GM21423 (cell line): ENCODE results near the gene PDP2.
A peak's percentile ranks its signal among the peaks of the same experiment; 100 is the strongest.
"Not testable (repeated sequence)": the region's sequence is repeated elsewhere in the genome, so short reads cannot be mapped to it uniquely, and the experiment has no call there.

Source experiments
- ATAC-seq: cut with Tn5 transposase; IDR thresholded peaks from one replicate; pipeline ENCODE4 v1.9.1; 2021; ENCODE audit warnings: mild to moderate bottlenecking, moderate library complexity; ENCODE audit not compliant: unreplicated experiment

Gene PDP2

DNA sequence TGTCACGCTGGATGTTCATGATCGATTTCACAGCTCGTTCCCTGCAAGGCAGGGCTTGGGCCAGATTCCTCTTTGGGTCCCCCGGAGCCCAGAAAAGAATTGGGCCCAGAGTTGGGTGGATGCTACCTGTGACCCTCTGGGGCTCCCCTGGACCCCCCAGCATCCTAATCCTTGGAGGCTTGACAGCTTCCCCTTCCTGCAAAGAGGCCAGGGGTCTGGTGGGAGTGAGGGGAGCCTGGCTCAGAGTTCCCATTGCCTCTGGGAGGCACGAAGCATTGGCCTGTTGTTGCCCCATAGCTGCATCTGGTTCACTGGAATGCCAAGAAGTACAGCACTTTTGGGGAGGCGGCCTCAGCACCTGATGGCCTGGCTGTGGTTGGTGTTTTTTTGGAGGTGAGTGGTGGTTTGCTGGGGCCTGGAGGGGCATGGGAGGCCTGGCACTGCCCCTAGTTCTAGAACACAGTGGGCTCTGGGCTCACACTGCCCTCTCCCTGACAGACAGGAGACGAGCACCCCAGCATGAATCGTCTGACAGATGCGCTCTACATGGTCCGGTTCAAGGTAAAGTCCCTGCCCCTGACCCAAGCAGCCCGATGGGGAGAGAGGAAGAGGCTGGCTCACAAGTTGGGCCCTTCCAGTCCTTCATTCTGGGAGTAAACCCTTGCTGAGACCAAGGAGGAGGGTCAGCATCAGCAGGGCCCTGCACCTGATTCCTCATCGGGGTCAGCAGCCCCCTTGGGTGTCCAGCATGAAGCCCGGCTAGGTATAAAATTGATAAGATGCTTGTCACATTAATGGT lies 28.9 kb upstream of the PDP2 start:
- no peak for ATAC-seq

DNA sequence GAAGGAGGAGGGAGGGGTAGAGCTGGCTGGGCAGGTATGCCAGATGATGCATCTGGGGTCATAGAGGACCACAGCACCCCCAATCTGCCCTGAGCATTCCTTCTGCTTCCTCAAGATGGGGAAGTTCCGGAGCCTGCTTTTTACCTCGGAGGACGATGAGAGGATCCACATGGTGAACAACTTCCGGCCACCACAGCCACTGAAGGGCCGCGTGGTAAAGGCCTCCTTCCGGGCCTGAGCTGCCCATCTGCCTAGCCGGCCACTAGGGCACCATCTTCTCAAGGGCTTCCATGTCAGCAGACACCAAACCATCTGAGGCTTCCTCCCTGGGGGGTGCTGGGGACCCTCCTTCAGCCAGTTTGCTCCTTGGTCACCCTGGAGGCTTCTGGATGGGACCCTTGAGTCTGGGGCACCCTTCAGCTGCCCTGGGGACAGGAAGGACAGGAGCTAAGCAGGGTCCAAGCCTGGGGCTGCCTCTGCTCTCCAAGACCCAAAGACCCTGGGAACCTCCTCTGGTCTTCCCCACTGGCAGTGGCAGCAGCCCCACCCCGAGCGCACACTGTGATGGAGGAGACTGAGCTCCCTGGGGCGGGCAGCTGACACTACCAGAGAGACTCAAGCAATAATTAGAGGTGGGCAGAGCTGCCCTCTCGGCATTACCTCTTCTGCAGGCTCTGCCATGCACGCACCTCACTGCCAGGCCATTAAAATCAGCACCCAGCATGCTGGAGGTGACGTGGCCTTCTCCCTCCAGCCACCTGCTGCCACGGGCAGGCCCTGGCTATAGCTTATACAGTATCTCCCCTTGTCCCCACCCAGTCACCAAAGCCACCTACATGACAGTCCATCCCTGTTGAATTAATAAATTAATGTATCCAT lies 26.8 kb upstream of the PDP2 start:
- no peak for ATAC-seq

- ATAC-seq, result no peak
These were observed 24.1 kb upstream of the PDP2 start for GRCh38 chr16:66856184-66856730.

- no peak for ATAC-seq
These were observed 23.5 kb upstream of the PDP2 start for GRCh38 chr16:66856801-66857200.

- ATAC-seq, result no peak
These were observed 22.9 kb upstream of the PDP2 start for GRCh38 chr16:66857437-66857836.

DNA sequence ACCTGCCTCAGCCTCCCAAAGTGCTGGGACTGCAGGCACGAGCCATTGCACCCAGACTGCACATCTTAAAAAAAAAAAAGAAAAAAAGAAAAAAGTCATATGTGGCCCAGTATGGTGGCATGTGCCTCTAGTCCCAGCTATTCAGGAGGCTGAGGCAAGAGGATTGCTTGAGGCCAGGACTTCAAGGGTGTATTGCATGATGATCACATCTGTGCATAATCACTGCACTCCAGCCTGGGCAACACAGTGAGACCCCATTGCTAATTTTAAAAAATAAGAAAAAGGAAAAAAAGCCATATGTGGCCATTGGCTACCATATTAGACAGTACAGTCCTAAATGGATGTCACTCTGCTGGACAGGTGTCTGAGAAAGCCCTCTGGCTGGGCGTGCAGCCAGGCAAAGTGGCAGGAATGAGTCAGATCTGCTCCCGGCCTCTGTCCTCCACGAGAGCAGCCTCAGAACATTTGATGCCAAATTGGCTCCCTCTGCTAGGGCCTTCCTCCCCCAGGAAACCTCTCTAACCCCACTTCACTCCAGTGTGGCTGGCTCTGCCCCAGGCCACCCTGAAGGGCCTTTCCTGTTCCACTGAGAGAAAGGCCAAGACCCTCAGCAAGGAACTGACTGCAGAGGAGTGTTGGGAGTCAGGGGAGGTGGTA lies 21.4 kb upstream of the PDP2 start:
- ATAC-seq, result no peak

DNA sequence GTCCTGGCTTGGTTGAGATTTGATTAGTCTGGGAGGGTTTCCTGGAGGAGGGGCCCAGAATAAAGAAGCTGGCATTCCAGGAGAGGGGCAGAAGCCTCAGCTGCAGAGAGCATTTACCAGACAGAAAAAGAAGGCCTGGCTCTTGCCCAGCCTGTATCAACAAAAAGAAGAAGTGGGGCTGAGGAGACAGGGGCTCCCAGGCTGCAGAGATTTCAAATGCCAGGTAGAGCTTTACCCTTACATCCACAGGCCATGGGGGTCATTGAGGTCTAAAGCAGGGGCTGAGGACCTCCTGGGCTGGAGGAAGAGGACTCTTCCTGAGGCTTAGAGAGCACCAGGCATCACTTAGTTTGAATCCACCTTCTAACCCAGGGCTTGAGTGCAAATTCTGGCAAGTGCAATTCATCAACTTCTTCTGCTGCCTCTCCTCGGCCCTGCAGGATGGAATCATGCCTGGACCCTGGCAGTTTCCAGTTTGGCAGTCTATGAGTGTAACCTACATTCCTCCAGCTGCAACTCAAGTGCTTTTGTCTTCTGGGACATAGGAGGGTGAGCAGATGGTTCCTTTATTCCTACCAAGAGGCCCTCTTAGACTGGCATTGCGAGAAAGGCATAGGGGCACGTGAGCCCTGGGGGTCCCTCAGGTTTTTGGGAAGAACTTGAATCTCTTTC lies 20.8 kb upstream of the PDP2 start:
- ATAC-seq, result no peak

DNA sequence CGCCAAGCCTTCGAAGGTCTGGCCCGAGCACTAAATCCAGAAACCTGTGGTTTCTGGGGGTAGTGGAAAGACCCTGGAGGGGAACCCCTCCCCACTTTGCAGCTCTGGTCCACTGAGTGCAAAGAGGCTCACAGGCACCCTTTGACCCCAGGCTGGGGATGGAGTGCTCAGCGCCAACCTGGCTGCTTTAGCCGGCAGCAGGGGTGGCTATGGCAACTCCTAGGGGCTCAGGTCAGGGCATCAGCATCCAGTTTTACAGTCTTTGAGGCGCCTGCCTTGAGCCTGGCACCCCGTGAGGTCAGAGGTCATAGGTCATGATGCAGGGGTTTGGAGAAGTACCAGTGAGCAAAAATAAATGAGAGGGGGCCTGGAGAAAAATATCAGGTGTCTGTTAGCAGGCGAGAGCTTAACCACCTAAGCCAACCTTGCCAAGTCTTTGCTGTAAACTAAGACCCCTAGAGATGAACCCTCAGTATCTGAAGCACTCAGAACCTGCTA lies 18.2 kb upstream of the PDP2 start:
- no peak for ATAC-seq

DNA sequence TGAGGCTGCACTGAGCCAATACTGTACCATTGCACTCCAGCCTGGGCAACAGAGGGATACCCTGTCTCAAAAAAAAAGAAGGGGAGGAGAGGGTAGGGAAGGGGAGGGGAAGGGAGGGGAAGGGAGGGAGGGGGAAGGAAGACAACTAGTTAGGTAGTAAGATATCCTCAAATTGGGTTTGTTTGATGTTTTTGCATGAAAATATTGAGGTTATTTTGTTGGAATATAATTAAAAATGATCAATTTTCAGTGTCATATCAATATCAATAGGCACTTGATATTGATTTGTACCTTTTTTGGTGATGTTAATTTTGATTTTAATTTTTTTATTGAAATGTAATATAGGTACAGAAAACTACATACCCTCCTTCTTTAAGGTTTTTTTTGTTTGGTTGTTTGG lies 16.6 kb upstream of the PDP2 start:
- ATAC-seq, result no peak

GRCh38 chr16:66869424-66869823 lies 10.9 kb upstream of the PDP2 start:
- no peak for ATAC-seq

- ATAC-seq, result not testable (repeated sequence)
These were observed 9.0 kb upstream of the PDP2 start for GRCh38 chr16:66871363-66871762.

DNA sequence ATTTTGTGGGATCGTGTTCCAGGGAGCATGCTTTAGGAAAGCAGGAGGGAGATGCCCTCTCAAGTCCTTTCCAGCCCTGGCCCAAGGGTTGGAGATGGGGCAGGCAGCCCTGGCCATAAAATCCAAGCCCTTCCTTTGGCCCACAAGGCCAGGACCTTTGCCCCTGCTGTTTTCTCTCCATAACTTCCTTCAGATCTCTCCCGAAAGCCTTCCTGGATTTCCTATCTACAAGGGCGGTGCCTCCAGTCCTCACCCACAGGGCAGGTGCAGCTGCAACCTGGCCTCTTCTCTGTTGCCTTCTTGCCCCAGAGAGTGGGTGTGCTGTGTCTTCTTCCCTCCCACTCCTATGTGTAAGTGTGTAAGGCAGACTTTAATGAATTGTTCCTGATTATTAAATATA lies 8.5 kb upstream of the PDP2 start:
- ATAC-seq, result no peak

DNA sequence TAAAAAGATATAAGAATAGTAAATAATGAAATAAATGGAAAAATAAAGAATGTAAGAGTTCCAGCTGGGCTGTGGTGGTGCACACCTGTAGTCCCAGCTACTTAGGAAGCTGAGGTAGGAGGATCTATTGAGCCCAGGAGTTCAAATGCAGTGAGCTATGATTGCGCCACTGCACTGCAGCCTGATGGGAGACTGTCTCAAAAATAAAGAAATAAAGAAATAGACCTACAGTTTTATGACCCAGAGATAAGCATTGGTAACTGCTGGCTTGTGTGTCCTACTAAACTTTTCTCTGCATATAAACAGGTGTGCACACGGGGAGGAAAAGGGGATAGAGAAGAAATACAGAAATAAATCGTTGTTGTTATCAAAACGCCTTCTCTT lies 7.8 kb upstream of the PDP2 start:
- no peak for ATAC-seq

GRCh38 chr16:66872943-66873684 lies 7.2 kb upstream of the PDP2 start:
- peak; percentile 85 for ATAC-seq

- no peak for ATAC-seq
These were observed 6.6 kb upstream of the PDP2 start for GRCh38 chr16:66873685-66874055.

- no peak for ATAC-seq
These were observed 6.1 kb upstream of the PDP2 start for GRCh38 chr16:66874079-66874775.

GRCh38 chr16:66878067-66878466 lies 2.2 kb upstream of the PDP2 start:
- no peak for ATAC-seq

- peak; percentile 1 for ATAC-seq
These were observed 701 bp downstream of the PDP2 start for GRCh38 chr16:66881014-66881417.

DNA sequence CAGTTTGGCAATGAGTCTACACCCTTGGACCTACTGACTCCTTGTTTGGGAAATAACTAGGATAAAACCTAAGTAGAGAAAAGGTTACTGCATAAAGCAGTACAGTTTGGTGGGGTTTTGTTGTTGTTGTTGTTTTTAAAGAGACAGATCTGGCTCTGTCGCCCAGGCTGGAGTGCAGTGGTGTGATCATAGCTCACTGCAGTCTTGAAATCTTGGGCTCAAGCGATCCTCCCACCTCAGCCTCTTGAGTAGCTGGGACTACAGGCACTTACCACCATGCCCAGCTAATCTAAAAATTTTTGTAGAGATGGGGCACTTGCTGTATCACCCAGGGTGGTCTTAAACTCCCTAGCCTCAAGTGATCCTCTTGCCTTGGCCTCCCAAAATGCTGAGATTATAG lies 1.2 kb downstream of the PDP2 start:
- no peak for ATAC-seq
